Measurements from ENCODE around the gene REEP3. TPM values are rescaled to one million over a fixed set of nuclear protein-coding genes. Genes with fewer than 3 reads are reported as not detected.

The REEP3 gene
- total and polyA plus RNA-seq, 2 of the 8 experiments (the other 6 are each of a cell fraction or from before 2014, with no cell fraction given): 5.8 to 31.5 TPM

- Histone ChIP-seq H3K27me3 (replicated peaks in 1 of 4; ENCODE audit: control insufficient read depth in 3 of 4, extremely low read depth in 1 of 4, insufficient read depth in 3 of 4, low read length in 3 of 4) (no peaks in the 10 kb centered on the region), H3K79me1 (ENCODE audit: low read depth, low read length) (no peaks in the 10 kb centered on the region), H2BK15ac (ENCODE audit: low read length) (no peak overlapping the region), H3K56ac (replicated peaks; ENCODE audit: insufficient read length, low read depth, low read length) (no peak overlapping the region), H3K79me2 (ENCODE audit: control insufficient read depth in 1 of 2, insufficient read depth in 2 of 2, low read length in 2 of 2) (no peaks in the 10 kb centered on the region), H4K91ac (replicated peaks; ENCODE audit: insufficient read length, low read length) (no peak overlapping the region), H3K4me2 (ENCODE audit: insufficient read depth in 1 of 2, low read depth in 2 of 2, low read length in 2 of 2) (no peak overlapping the region), H3K4me3 (ENCODE audit: extremely low read depth in 1 of 4, insufficient read depth in 2 of 4, low read depth in 3 of 4, low read length in 4 of 4) (no peak overlapping the region), H3K18ac (ENCODE audit: extremely low read depth, low read length) (no peak overlapping the region), H3K23me2 (ENCODE audit: low read depth, low read length) (no peaks in the 10 kb centered on the region), H4K8ac (ENCODE audit: extremely low read depth, insufficient read depth, low read length) (no peak overlapping the region), H2BK5ac (ENCODE audit: low read depth, low read length) (no peak overlapping the region), H2BK20ac (ENCODE audit: low read length) (no peak overlapping the region), H2AK5ac (ENCODE audit: low read depth, low read length) (no peak overlapping the region), H2AFZ (ENCODE audit: low read length) (no peak overlapping the region), H2BK12ac (ENCODE audit: low read depth, low read length) (no peak overlapping the region), H3K27ac (ENCODE audit: low read depth, low read length) (no peak overlapping the region), H3K4ac (replicated peaks; ENCODE audit: insufficient read length, low read depth, low read length) (no peak overlapping the region), H3K36me3 (ENCODE audit: control insufficient read depth in 2 of 4, insufficient read depth in 4 of 4, low read length in 3 of 4) (no peaks in the 10 kb centered on the region), H2BK120ac (replicated peaks; ENCODE audit: low read depth, low read length) (no peak overlapping the region), H3K23ac (ENCODE audit: insufficient read length) (no peak overlapping the region), H4K20me1 (replicated peaks in 1 of 2; ENCODE audit: control insufficient read depth in 1 of 2, insufficient read depth in 2 of 2, low read length in 2 of 2) (no peaks in the 10 kb centered on the region), H3K9me3 (ENCODE audit: insufficient read depth in 2 of 2, low read depth in 1 of 2, low read length in 1 of 2) (no peaks in the 10 kb centered on the region), H3K14ac (ENCODE audit: insufficient read length) (no peak overlapping the region), H3K9ac (replicated peaks in 1 of 4; ENCODE audit: extremely low read depth in 1 of 4, low read depth in 3 of 4, low read length in 3 of 4) (no peak overlapping the region), H3K4me1 (replicated peaks in 1 of 4; ENCODE audit: control insufficient read depth in 3 of 4, insufficient read depth in 4 of 4, low read length in 3 of 4) (no peaks in the 10 kb centered on the region), H4K5ac (ENCODE audit: insufficient read length, low read depth, low read length) (no peak overlapping the region)
- TF ChIP-seq TAF7 (optimal IDR thresholded peaks at IDR 0.05; ENCODE audit: borderline replicate concordance, low read depth, low read length): no peak
- no peak for TF ChIP-seq BCL11A (IDR thresholded peaks at IDR 0.05; ENCODE audit: low read depth in 2 of 2, low read length in 2 of 2)
- no peak for TF ChIP-seq CHD2 (IDR thresholded peaks at IDR 0.05; ENCODE audit: low read length)
- TF ChIP-seq SP1 (IDR thresholded peaks at IDR 0.05; ENCODE audit: low read depth, low read length): no peak
- no peak for TF ChIP-seq CEBPB (IDR thresholded peaks at IDR 0.05; ENCODE audit: low read depth, low read length)
- no peak for TF ChIP-seq CHD1 (IDR thresholded peaks at IDR 0.05; ENCODE audit: low read depth, low read length)
- no peak for TF ChIP-seq RAD21 (IDR thresholded peaks at IDR 0.05 in 1 of 2, conservative IDR thresholded peaks at IDR 0.05 in 1 of 2; ENCODE audit: low read depth in 2 of 2, low read length in 2 of 2)
- TF ChIP-seq ASH2L (IDR thresholded peaks at IDR 0.05; ENCODE audit: low read length): no peak
- TF ChIP-seq, protein P1, sequence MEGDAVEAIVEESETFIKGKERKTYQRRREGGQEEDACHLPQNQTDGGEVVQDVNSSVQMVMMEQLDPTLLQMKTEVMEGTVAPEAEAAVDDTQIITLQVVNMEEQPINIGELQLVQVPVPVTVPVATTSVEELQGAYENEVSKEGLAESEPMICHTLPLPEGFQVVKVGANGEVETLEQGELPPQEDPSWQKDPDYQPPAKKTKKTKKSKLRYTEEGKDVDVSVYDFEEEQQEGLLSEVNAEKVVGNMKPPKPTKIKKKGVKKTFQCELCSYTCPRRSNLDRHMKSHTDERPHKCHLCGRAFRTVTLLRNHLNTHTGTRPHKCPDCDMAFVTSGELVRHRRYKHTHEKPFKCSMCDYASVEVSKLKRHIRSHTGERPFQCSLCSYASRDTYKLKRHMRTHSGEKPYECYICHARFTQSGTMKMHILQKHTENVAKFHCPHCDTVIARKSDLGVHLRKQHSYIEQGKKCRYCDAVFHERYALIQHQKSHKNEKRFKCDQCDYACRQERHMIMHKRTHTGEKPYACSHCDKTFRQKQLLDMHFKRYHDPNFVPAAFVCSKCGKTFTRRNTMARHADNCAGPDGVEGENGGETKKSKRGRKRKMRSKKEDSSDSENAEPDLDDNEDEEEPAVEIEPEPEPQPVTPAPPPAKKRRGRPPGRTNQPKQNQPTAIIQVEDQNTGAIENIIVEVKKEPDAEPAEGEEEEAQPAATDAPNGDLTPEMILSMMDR (IDR thresholded peaks at IDR 0.05; ENCODE audit: control extremely low read depth in 1 of 3, insufficient read depth in 1 of 3, low read depth in 1 of 3, low read length in 3 of 3): no peak
- no peak for TF ChIP-seq CTBP2 (IDR thresholded peaks at IDR 0.05; ENCODE audit: borderline replicate concordance, insufficient read depth, insufficient read length, low read length)
- no peak for TF ChIP-seq RNF2 (IDR thresholded peaks at IDR 0.05; ENCODE audit: borderline replicate concordance, low read depth, low read length, missing control alignments, poor library complexity, severe bottlenecking)
- ChIA-PET CTCF (ENCODE audit: partially characterized antibody) (interaction anchor here (1.0 to 1.1 kb wide), 2 partner anchors 79 to 435 kb away, joined by 3 to 4 read pairs; no protein-coding TSS in a partner anchor), POLR2A (ENCODE audit: partially characterized antibody) (no interaction called here)
- DNase-seq (ENCODE audit: low read depth in 1 of 2, low spot score in 2 of 2) (no peak), FAIRE-seq (no peak)
Measured at GRCh38 chr10:63641366-63641765, 120.2 kb downstream of the REEP3 start.

Measured in H1 (cell line).